CD14-positive monocyte (primary cell): ENCODE data around the gene RNF180. TPM values are rescaled to one million over a fixed set of nuclear protein-coding genes. Genes with fewer than 3 reads are reported as not detected.

ENCODE experiments used
- DNase-seq, 3 donors: peaks; one replicate each; pipeline ENCODE4 v3.0.0-alpha.2; 2011 to 2022
- H2AFZ ChIP-seq: 2 replicates; pipeline ENCODE4 v1.6.0; 2012; ENCODE audit warnings: mild to moderate bottlenecking, low read depth, low read length, inconsistent platforms; ENCODE audit not compliant: insufficient read depth, poor library complexity, severe bottlenecking
- H3K27ac ChIP-seq, 2 donors: 1 replicate in 1 of 2; 2 replicates in 1 of 2; pipeline ENCODE4 v1.5.1; 2012 to 2013; ENCODE audit warnings: low read length in 2 of 2, control low read depth in 1 of 2, inconsistent platforms in 1 of 2, low read depth in 1 of 2, mild to moderate bottlenecking in 1 of 2
- H3K27me3 ChIP-seq, 2 donors: one replicate each; pipeline versions ENCODE4 v1.6.0 to v1.6.1; 2011 to 2013; ENCODE audit warnings: low read length in 2 of 2; ENCODE audit not compliant: control insufficient read depth in 2 of 2, insufficient read depth in 2 of 2
- H3K36me3 ChIP-seq, 2 donors: replicated peaks in 1 of 2; 1 replicate in 1 of 2; 2 replicates in 1 of 2; pipeline versions ENCODE4 v1.5.1 to v1.6.1; 2012 to 2013; ENCODE audit warnings: low read length in 2 of 2, control low read depth in 1 of 2, inconsistent platforms in 1 of 2, mild to moderate bottlenecking in 1 of 2; ENCODE audit not compliant: insufficient read depth in 2 of 2, control insufficient read depth in 1 of 2
- H3K4me1 ChIP-seq, 2 donors: 1 replicate in 1 of 2; 2 replicates in 1 of 2; pipeline versions ENCODE4 v1.5.1 to v1.6.1; 2012 to 2013; ENCODE audit warnings: low read length in 2 of 2, control low read depth in 1 of 2, inconsistent platforms in 1 of 2, mild to moderate bottlenecking in 1 of 2, moderate library complexity in 1 of 2; ENCODE audit not compliant: insufficient read depth in 2 of 2, control insufficient read depth in 1 of 2
- H3K4me2 ChIP-seq: replicated peaks from 2 replicates; pipeline ENCODE3; 2012; ENCODE audit warnings: low read length, moderate library complexity, mild to moderate bottlenecking; ENCODE audit not compliant: poor library complexity, severe bottlenecking; ENCODE audit errors: extremely low read depth
- H3K4me3 ChIP-seq, 3 experiments: fragments of 200-600 bp in 1 of 3; sonication (generic) in 1 of 3; replicated peaks in 1 of 3; 1 replicate in 2 of 3; 2 replicates in 1 of 3; pipeline ENCODE4 v1.5.1; 2011 to 2013; ENCODE audit warnings: low read length in 3 of 3, mild to moderate bottlenecking in 3 of 3, control low read depth in 2 of 3, low read depth in 2 of 3, inconsistent platforms in 1 of 3, moderate library complexity in 1 of 3
- H3K79me2 ChIP-seq: 2 replicates; pipeline ENCODE4 v1.6.0; 2012; ENCODE audit warnings: mild to moderate bottlenecking, control low read depth, inconsistent platforms, low read length, moderate library complexity; ENCODE audit not compliant: insufficient read depth
- H3K9ac ChIP-seq: 2 replicates; pipeline ENCODE4 v1.6.0; 2017; ENCODE audit warnings: low read length, mild to moderate bottlenecking; ENCODE audit not compliant: insufficient read depth, poor library complexity, severe bottlenecking
- H3K9me3 ChIP-seq, 2 donors: replicated peaks in 1 of 2; 1 replicate in 1 of 2; 2 replicates in 1 of 2; pipeline versions ENCODE4 v1.5.1 to v1.6.1; 2012 to 2013; ENCODE audit warnings: low read length in 2 of 2, control low read depth in 1 of 2; ENCODE audit not compliant: control insufficient read depth in 1 of 2, insufficient read depth in 1 of 2
- H4K20me1 ChIP-seq: 2 replicates; pipeline ENCODE4 v1.6.0; 2012; ENCODE audit warnings: mild to moderate bottlenecking, low read length, control low read depth, moderate library complexity; ENCODE audit not compliant: insufficient read depth
- H3K27ac Mint-ChIP-seq, 7 donors: one replicate each; pipeline ENCODE4 v1.8.0; 2020; ENCODE audit warnings: mild to moderate bottlenecking in 7 of 7, mixed read lengths in 7 of 7, moderate library complexity in 6 of 7, inconsistent platforms in 2 of 7
- H3K27me3 Mint-ChIP-seq, 3 donors: one replicate each; pipeline ENCODE4 v1.8.0; 2021 to 2022; ENCODE audit warnings: low read depth in 3 of 3, mild to moderate bottlenecking in 3 of 3, mixed read lengths in 3 of 3, moderate library complexity in 3 of 3, inconsistent platforms in 1 of 3
- H3K36me3 Mint-ChIP-seq, 2 donors: one replicate each; pipeline ENCODE4 v1.8.0; 2020; ENCODE audit warnings: mixed read lengths in 2 of 2, inconsistent platforms in 1 of 2, mild to moderate bottlenecking in 1 of 2
- H3K4me1 Mint-ChIP-seq: one replicate; pipeline ENCODE4 v1.8.0; 2020; ENCODE audit warnings: mild to moderate bottlenecking, mixed read lengths
- H3K4me3 Mint-ChIP-seq, 2 donors: one replicate each; pipeline ENCODE4 v1.8.0; 2020; ENCODE audit warnings: mild to moderate bottlenecking in 2 of 2, mixed read lengths in 2 of 2, moderate library complexity in 1 of 2
- H3K9me3 Mint-ChIP-seq, 7 donors: one replicate each; pipeline ENCODE4 v1.8.0; 2020 to 2022; ENCODE audit warnings: mixed read lengths in 7 of 7, mild to moderate bottlenecking in 6 of 7, moderate library complexity in 6 of 7, inconsistent platforms in 2 of 7
- WGBS: methylation state at CpG from one replicate; pipeline ENCODE4 v1.1.5; 2013; ENCODE audit warnings: missing lambda C conversion rate; ENCODE audit not compliant: insufficient coverage; 5-methylcytosine and 5-hydroxymethylcytosine counted together
- intact Hi-C, 2 donors: fragments of 100-400 bp; cut with micrococcal nuclease; formaldehyde crosslinking; loops; one replicate each; pipeline versions ENCODE4 v1.15.0 to v1.15.1; 2023
- polyA plus RNA-seq, 3 donors: library from polyadenylated mRNA; depleted of rRNA in 1 of 3; unstranded in 2 of 3; stranded (reverse) in 1 of 3; fragments of 300-500 nt in 2 of 3; fragments of >200 nt in 1 of 3; fragmentation: Illumina TruSeq in 2 of 3; gene quantifications; 1 replicate in 2 of 3; 2 replicates in 1 of 3; pipeline ENCODE4 v1.2.3, GENCODE V29; 2012 to 2021
- TF ChIP-seq, protein P1 (sequence below): fragments of 200-600 bp; IDR thresholded peaks from one replicate; pipeline ENCODE4 v1.8.0; 2022; ENCODE audit warnings: antibody characterized with exemption, mild to moderate bottlenecking

The RNF180 gene
- polyA plus RNA-seq, 3 donors: not detected

- H3K27me3 ChIP-seq: no peaks in the 10 kb centered on the region
- H3K4me3 Mint-ChIP-seq: no peak overlapping the region
- no peaks in the 10 kb centered on the region for H3K36me3 Mint-ChIP-seq
- no peak overlapping the region for H3K27ac Mint-ChIP-seq
- no peak overlapping the region for H3K4me3 ChIP-seq
- no peak for DNase-seq
- H4K20me1 ChIP-seq: no peaks in the 10 kb centered on the region
- TF ChIP-seq, protein P1, sequence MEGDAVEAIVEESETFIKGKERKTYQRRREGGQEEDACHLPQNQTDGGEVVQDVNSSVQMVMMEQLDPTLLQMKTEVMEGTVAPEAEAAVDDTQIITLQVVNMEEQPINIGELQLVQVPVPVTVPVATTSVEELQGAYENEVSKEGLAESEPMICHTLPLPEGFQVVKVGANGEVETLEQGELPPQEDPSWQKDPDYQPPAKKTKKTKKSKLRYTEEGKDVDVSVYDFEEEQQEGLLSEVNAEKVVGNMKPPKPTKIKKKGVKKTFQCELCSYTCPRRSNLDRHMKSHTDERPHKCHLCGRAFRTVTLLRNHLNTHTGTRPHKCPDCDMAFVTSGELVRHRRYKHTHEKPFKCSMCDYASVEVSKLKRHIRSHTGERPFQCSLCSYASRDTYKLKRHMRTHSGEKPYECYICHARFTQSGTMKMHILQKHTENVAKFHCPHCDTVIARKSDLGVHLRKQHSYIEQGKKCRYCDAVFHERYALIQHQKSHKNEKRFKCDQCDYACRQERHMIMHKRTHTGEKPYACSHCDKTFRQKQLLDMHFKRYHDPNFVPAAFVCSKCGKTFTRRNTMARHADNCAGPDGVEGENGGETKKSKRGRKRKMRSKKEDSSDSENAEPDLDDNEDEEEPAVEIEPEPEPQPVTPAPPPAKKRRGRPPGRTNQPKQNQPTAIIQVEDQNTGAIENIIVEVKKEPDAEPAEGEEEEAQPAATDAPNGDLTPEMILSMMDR: no peak
- no peaks in the 10 kb centered on the region for H3K4me1 ChIP-seq
- no peak overlapping the region for H2AFZ ChIP-seq
- peaks cover 0 to 2% (median 0%) of the 10 kb centered on the region in 7 donors for H3K9me3 Mint-ChIP-seq
- intact Hi-C loops: no loop called here
- no peak overlapping the region for H3K4me2 ChIP-seq
- no CpG with 5 or more reads among the region's 1 CpG for WGBS
- H3K4me1 Mint-ChIP-seq: no peaks in the 10 kb centered on the region
- no peak overlapping the region for H3K9ac ChIP-seq
- no peaks in the 10 kb centered on the region for H3K9me3 ChIP-seq
- no peaks in the 10 kb centered on the region for H3K79me2 ChIP-seq
- no peaks in the 10 kb centered on the region for H3K36me3 ChIP-seq
- no peak overlapping the region for H3K27ac ChIP-seq
- no peaks in the 10 kb centered on the region for H3K27me3 Mint-ChIP-seq
Observed at GRCh38 chr5:64188776-64189175, 23.1 kb downstream of the RNF180 start.

GRCh38 chr5:64190562-64191306, 25.1 kb downstream of the RNF180 start:
- Histone ChIP-seq H3K9me3 (no peaks in the 10 kb centered on the region), H3K27ac (no peak overlapping the region), H3K9ac (no peak overlapping the region), H3K36me3 (no peaks in the 10 kb centered on the region), H3K27me3 (no peaks in the 10 kb centered on the region), H3K4me3 (no peak overlapping the region), H4K20me1 (no peaks in the 10 kb centered on the region), H3K4me2 (no peak overlapping the region), H3K79me2 (no peaks in the 10 kb centered on the region), H3K4me1 (no peaks in the 10 kb centered on the region), H2AFZ (no peak overlapping the region)
- TF ChIP-seq, protein P1: no peak
- Mint-ChIP-seq H3K27ac (no peak overlapping the region), H3K27me3 (no peaks in the 10 kb centered on the region), H3K36me3 (no peaks in the 10 kb centered on the region), H3K4me1 (no peaks in the 10 kb centered on the region), H3K4me3 (no peak overlapping the region), H3K9me3 (peaks cover 0 to 4% (median 0%) of the 10 kb centered on the region in 7 donors)
- no peak for DNase-seq
- WGBS: no CpG with 5 or more reads among the region's 2 CpGs
- intact Hi-C loops: no loop called here
